ENCODE data around the gene DDX6.

- TF ChIP-seq POLR2A (IDR thresholded peaks at IDR 0.05; ENCODE audit: low read length): peak; percentile 89
- TF ChIP-seq GATA1 (IDR thresholded peaks at IDR 0.05; ENCODE audit: low read depth, low read length): no peak
These were observed 1.7 kb upstream of the DDX6 start for GRCh38 chr11:118792570-118793124.

Data from erythroblast (primary cell).